HG03025 (cell line): ENCODE data around the gene AQP10.
A peak's percentile ranks its signal among the peaks of the same experiment; 100 is the strongest.
"Not testable (repeated sequence)": the region's sequence is repeated elsewhere in the genome, so short reads cannot be mapped to it uniquely, and the experiment has no call there.

Experiments used
- ATAC-seq: cut with Tn5 transposase; IDR thresholded peaks from one replicate; pipeline ENCODE4 v1.9.1; 2021; ENCODE audit warnings: mild to moderate bottlenecking, moderate library complexity; ENCODE audit not compliant: unreplicated experiment, low FRiP score

Gene AQP10, protein sequence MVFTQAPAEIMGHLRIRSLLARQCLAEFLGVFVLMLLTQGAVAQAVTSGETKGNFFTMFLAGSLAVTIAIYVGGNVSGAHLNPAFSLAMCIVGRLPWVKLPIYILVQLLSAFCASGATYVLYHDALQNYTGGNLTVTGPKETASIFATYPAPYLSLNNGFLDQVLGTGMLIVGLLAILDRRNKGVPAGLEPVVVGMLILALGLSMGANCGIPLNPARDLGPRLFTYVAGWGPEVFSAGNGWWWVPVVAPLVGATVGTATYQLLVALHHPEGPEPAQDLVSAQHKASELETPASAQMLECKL

DNA sequence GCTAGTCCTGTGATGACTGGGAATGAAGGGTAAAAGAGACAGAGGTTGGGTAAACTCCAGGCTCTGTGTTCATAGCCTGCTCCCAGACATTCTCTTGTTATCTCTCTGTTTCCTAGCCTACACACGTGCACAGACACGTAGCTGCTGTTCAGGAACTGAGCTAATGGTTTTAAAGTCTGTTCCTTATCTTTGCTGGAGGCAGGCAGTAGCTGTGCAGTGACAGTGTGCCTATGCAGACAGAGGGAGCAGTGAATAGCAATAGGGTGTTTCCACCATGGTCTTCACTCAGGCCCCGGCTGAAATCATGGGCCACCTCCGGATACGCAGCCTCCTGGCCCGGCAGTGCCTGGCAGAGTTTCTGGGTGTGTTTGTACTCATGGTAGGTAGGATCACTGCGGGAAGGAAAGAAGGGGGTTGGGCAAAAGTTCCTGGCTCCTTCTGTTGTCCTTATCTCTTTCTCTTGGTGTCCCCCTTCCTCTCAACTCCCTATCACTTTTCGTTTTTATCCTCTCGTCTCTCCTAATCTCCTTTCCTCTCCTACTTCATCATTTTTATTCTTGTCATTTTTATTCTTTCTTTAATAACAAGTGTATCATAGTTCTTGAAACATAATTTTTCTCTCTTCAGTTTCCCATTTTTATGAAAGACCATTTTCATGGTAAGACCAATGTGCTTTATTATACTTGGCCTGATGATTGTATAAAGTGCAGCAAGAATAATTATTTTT, at the start of gene AQP10:
AQP10 (plus strand) TSS at position 212 of the 727 bp plus-strand sequence; CDS start at position 275, 63 bp downstream.
- no peak for ATAC-seq

DNA sequence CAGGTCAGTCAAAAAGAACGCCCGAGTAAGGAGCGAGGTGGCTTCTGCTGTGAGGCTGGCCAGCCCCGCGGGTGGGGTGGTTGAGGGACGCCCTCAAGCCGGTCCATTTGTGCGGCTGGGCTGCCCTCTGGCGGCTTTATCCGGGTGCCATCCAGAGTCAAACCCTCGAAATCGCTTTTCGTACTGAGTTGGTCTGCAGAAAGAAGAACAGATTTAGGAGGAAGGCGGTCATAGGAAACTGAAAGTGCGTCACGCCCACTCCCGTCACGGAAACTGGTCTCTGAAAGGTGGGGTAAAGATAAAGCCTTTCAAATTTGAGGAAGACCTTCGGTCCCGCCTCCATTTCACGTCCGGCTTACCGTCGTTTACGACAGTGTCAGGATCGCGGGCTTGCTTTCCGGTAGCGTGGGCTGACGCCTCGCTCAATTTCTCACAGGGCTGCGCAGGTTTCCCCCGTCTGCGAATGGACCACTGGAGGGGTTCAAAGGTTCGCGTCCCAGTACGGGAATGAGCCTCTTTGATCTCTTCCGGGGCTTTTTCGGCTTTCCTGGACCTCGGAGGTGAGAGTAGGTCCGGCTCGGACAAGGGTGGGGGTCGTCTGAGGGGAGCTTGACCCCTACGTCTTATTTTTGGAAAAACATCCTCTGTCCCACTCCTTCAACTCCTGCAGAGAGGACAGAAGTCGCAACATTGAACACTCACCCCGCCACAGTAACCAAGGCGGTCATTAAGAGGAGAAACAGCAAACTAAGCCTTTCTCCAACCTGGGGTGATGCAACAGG, 48.5 kb upstream of the AQP10 start, which contains the start of gene HAX1:
HAX1 (plus strand) TSS at position 413 of the 782 bp plus-strand sequence; CDS start at position 508, 95 bp downstream.
- peak; percentile 77 for ATAC-seq

DNA sequence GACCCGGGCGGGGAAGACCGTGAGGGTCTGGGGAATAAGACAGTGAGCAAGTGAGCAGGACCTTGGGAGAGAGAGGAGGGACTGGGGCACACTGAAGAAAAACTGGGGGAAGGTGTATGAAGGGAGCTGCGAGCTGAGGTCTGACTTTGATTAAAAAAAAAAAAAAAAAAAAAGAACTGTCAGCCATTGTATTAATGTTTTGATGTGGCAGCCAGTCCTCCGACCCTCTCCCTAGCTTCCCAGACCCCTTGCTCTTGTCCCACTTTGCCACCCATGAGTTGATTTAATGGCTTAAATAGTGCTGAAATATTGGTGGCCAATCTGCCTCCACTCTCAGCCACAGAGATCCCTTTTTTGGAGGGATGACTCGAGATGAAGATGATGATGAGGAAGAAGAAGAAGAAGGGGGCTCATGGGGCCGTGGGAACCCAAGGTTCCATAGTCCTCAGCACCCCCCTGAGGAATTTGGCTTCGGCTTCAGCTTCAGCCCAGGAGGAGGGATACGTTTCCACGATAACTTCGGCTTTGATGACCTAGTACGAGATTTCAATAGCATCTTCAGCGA, 47.8 kb upstream of the AQP10 start:
- no peak for ATAC-seq

DNA sequence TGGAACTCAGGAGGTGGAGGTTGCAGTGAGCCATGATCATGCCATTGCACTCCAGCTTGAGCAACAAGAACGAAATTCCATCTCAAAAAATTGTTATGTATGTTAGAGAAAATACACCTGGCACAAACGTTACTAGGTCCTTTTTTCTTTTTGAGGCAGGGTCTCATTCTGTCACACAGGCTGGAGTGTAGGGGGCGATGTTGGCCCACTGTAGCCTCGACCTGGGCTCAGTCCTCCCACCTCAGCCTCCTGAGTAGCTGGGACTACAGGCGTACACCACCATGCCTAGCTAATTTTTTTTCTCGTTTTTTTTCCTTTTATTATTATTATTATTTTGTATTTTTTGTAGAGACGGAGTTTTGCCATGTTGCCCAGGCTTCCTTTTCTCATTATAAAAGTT, 44.1 kb upstream of the AQP10 start:
- no peak for ATAC-seq

- not testable (repeated sequence) for ATAC-seq
Observed at GRCh38 chr1:154287591-154287990, 33.3 kb upstream of the AQP10 start.

- no peak for ATAC-seq
Observed at GRCh38 chr1:154288661-154289060, 32.2 kb upstream of the AQP10 start.

DNA sequence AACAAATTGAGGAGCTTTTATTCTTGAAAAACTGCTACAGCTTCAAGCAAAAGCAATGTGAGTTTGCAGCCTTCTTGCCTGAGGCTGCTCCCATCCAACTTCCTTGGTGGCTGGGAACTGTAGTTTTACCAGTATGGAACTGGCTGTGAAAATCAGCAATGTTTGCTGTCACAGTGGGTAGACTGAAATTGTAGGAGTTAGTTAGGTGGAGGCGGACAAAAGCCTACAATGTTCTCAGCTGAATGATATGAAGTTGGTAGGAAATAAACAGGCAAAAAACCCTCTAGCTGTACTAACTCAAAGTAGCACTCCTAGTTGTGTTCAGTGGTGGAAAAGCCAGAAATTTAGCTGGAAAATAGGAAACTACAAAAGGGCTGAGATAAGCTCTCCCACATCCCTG, 30.0 kb upstream of the AQP10 start:
- no peak for ATAC-seq

- no peak for ATAC-seq
Observed at GRCh38 chr1:154295408-154296235, 25.3 kb upstream of the AQP10 start.

- no peak for ATAC-seq
Observed at GRCh38 chr1:154301582-154301981, 19.3 kb upstream of the AQP10 start.

DNA sequence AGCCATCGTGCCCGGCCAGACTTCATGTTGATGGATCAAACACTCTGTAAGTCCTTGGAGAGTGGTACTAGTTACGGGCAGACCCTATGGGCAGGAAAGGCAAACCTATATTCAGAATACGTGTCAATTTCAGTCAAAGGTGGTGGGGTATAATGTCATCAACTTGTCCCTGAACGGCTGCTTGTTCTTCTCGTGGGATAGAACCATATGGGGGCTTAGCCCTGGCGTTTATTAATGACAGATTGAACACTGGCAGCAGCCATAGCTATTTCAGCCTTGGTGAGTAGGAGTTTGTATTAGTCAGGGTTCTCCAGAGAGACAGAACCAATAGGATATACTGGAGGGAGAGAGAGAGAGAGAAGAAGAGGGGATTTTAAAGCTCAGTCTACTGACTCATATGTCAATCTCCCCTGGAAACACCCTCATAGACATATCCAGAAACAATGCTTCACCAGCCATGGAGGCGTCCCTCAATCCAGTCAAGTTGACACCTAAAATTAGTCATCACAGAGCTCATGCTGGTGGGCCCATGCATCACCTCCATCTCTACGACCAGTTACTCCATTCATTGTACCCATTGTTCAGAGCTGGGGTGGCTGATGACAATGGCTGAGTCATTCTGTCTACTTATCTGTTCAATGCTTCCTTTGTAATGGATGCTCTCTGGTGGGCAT, 16.1 kb upstream of the AQP10 start:
- no peak for ATAC-seq

- no peak for ATAC-seq
Observed at GRCh38 chr1:154306151-154306550, 14.7 kb upstream of the AQP10 start.

GRCh38 chr1:154307670-154308270, 13.1 kb upstream of the AQP10 start:
- not testable (repeated sequence) for ATAC-seq

GRCh38 chr1:154309136-154309535, 11.8 kb upstream of the AQP10 start:
- not testable (repeated sequence) for ATAC-seq

GRCh38 chr1:154312229-154313065, 8.4 kb upstream of the AQP10 start:
- ATAC-seq = not testable (repeated sequence)

- ATAC-seq = no peak
Observed at GRCh38 chr1:154313066-154313356, 7.9 kb upstream of the AQP10 start.

DNA sequence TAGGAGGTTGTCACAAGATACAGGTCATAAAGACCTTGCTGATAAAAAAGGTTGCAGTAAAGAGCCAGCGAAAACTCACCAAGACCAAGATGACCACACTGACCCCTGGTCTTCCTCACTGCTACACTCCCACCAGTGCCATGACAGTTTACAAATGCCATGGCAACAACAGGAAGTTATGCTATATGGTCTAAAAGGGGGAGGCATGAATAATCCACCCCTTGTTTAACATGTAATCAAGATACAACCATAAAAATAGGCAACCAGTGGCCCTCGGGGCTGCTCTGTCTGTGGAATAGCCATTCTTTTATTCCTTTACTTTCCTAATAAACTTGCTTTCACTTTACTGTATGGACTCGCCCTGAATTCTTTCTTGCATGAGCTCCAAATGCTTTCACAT, 6.7 kb upstream of the AQP10 start:
- ATAC-seq = not testable (repeated sequence)

DNA sequence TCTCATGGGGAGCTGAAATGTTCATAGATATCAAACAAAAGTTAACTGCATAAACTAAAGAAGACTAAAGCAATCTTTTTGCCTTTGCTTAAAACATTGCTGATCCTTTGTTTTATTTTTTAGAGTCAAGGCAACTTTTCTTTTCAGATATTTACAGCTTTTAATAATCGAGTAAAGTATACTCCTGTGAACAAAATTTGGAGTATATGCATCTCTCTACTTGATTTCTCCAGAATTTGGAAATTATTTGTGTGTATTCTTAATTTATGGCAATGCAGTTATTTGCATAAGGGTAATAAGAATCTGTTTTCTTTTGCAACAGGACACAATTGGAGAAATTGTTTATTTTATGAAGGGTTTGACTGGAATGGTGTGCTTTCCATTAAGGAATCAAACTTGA, 4.2 kb upstream of the AQP10 start:
- ATAC-seq = no peak

GRCh38 chr1:154318386-154318785, 2.5 kb upstream of the AQP10 start:
- ATAC-seq = no peak
